SK-N-SH (cell line): Measurements from ENCODE around the gene MYH15. TPM values are rescaled to one million over a fixed set of nuclear protein-coding genes. Genes with fewer than 3 reads are reported as not detected.
A peak's percentile ranks its signal among the peaks of the same experiment; 100 is the strongest.

Experiments used
- CTCF ChIA-PET: fragments of 300-600, 350-600 bp; formaldehyde crosslinking; extraction: SDS; loops from one replicate; lab custom pipeline; 2021; lab: Yijun Ruan, JAX
- POLR2A ChIA-PET: fragments of 350-600 bp; sonication (Branson Sonifier 250); formaldehyde crosslinking; extraction: SDS; loops from one replicate; lab custom pipeline; 2020; ENCODE audit warnings: antibody characterized with exemption, inconsistent platforms; lab: Yijun Ruan, JAX
- DNase-seq: peaks from one replicate; pipeline ENCODE4 v3.0.0; 2012
- H2AFZ ChIP-seq: fragments of 200-600 bp; sonication (generic); 2 replicates; pipeline ENCODE4 v1.8.1; 2016; ENCODE audit warnings: antibody characterized with exemption, mild to moderate bottlenecking, low read depth
- H3F3A ChIP-seq: fragments of 200-600 bp; sonication (generic); replicated peaks from 2 replicates; pipeline ENCODE3; 2016; ENCODE audit warnings: antibody characterized with exemption, mild to moderate bottlenecking; ENCODE audit not compliant: insufficient read depth
- H3K27ac ChIP-seq, 2 experiments: fragments of 200-500 bp in 1 of 2; fragments of 200-600 bp in 1 of 2; sonication (Bioruptor generic) in 1 of 2; sonication (generic), shearing (Covaris generic) in 1 of 2; 2 replicates each; pipeline versions ENCODE4 v1.5.1 to v1.6.1; 2014 to 2016; ENCODE audit warnings: low read depth in 2 of 2, inconsistent platforms in 1 of 2, low read length in 1 of 2, mild to moderate bottlenecking in 1 of 2, mixed read lengths in 1 of 2
- H3K27me3 ChIP-seq: fragments of 200-600 bp; sonication (generic), shearing (Covaris generic); 2 replicates; pipeline ENCODE4 v1.6.1; 2016; ENCODE audit warnings: mixed run types; ENCODE audit not compliant: insufficient read depth
- H3K36me3 ChIP-seq, 2 experiments: fragments of 200-500 bp in 1 of 2; fragments of 200-600 bp in 1 of 2; sonication (Bioruptor generic) in 1 of 2; sonication (generic) in 1 of 2; replicated peaks in 1 of 2; 2 replicates each; pipeline versions ENCODE3 to v1.5.1; 2014 to 2016; ENCODE audit warnings: low read length in 1 of 2, mild to moderate bottlenecking in 1 of 2; ENCODE audit not compliant: insufficient read depth in 2 of 2, control insufficient read depth in 1 of 2
- H3K4me1 ChIP-seq, 2 experiments: fragments of 200-500 bp in 1 of 2; fragments of 200-600 bp in 1 of 2; sonication (Bioruptor generic) in 1 of 2; sonication (generic), shearing (Covaris generic) in 1 of 2; 2 replicates each; pipeline versions ENCODE4 v1.5.1 to v1.6.1; 2014 to 2016; ENCODE audit warnings: low read depth in 1 of 2, low read length in 1 of 2, mixed run types in 1 of 2; ENCODE audit not compliant: insufficient read depth in 2 of 2, control insufficient read depth in 1 of 2
- H3K4me2 ChIP-seq: fragments of 200-600 bp; sonication (generic), shearing (Covaris generic); 2 replicates; pipeline ENCODE4 v1.6.1; 2017; ENCODE audit warnings: mixed run types
- H3K4me3 ChIP-seq, 2 experiments: fragments of 200-500 bp in 1 of 2; fragments of 200-600 bp in 1 of 2; sonication (Bioruptor generic) in 1 of 2; sonication (generic), shearing (Covaris generic) in 1 of 2; 2 replicates each; pipeline versions ENCODE4 v1.5.1 to v1.8.1; 2014 to 2016; ENCODE audit warnings: low read depth in 2 of 2, inconsistent platforms in 1 of 2, low read length in 1 of 2, mild to moderate bottlenecking in 1 of 2, mixed read lengths in 1 of 2, moderate library complexity in 1 of 2
- H3K79me2 ChIP-seq: fragments of 200-600 bp; sonication (generic); 2 replicates; pipeline ENCODE4 v1.8.1; 2017; ENCODE audit warnings: mild to moderate bottlenecking; ENCODE audit not compliant: insufficient read depth
- H3K9ac ChIP-seq: fragments of 200-600 bp; sonication (generic); 2 replicates; pipeline ENCODE4 v1.6.1; 2017; ENCODE audit warnings: mixed run types
- H3K9me2 ChIP-seq: fragments of 200-600 bp; sonication (generic); 2 replicates; pipeline ENCODE4 v1.6.1; 2017; ENCODE audit warnings: mixed run types
- H3K9me3 ChIP-seq: fragments of 200-600 bp; sonication (generic); 2 replicates; pipeline ENCODE4 v1.6.1; 2017; ENCODE audit warnings: mixed run types, mild to moderate bottlenecking, moderate library complexity
- H4K20me1 ChIP-seq: fragments of 200-600 bp; sonication (generic); 2 replicates; pipeline ENCODE4 v1.6.1; 2017; ENCODE audit warnings: mild to moderate bottlenecking, mixed run types; ENCODE audit not compliant: insufficient read depth
- CHD2 ChIP-seq: fragments of 150-350 bp; IDR thresholded peaks from 2 replicates; pipeline ENCODE4 v1.6.1; 2018; ENCODE audit warnings: low read length; ENCODE audit not compliant: partially characterized antibody
- ELF1 ChIP-seq: IDR thresholded peaks from 2 replicates; pipeline ENCODE4 v1.4.0; 2012
- EP300 ChIP-seq, 2 experiments: IDR thresholded peaks; 2 replicates each; pipeline versions ENCODE4 v1.4.0 to v1.6.1; 2012; ENCODE audit warnings: borderline replicate concordance in 1 of 2, low read depth in 1 of 2, low read length in 1 of 2
- EZH2phosphoT487 ChIP-seq: fragments of 200-600 bp; sonication (generic); IDR thresholded peaks from 2 replicates; pipeline ENCODE4 v1.6.1; 2017; ENCODE audit warnings: low read depth, mixed run types, mild to moderate bottlenecking, antibody characterized with exemption, moderate library complexity, borderline replicate concordance
- FOSL2 ChIP-seq: IDR thresholded peaks from 2 replicates; pipeline ENCODE4 v1.4.0; 2012; ENCODE audit warnings: low read depth, mild to moderate bottlenecking, moderate library complexity, borderline replicate concordance
- FOXJ3 ChIP-seq: sonication (generic); formaldehyde crosslinking; IDR thresholded peaks from 2 replicates; pipeline ENCODE4 v1.5.1; 2020; ENCODE audit warnings: mild to moderate bottlenecking, missing genetic modification reagents
- GABPA ChIP-seq: IDR thresholded peaks from 2 replicates; pipeline ENCODE4 v1.4.0; 2012; ENCODE audit warnings: low read depth, mild to moderate bottlenecking
- GATA2 ChIP-seq: sonication (generic); formaldehyde crosslinking; IDR thresholded peaks from 2 replicates; pipeline ENCODE4 v1.5.0; 2020; ENCODE audit warnings: mild to moderate bottlenecking, missing genetic modification reagents
- JUND ChIP-seq: IDR thresholded peaks from 2 replicates; pipeline ENCODE4 v1.4.0; 2012
- MXI1 ChIP-seq: IDR thresholded peaks from 2 replicates; pipeline ENCODE4 v1.6.1; 2012; ENCODE audit warnings: mild to moderate bottlenecking, low read depth, low read length, improper control_type of control experiment
- NFIC ChIP-seq: IDR thresholded peaks from 2 replicates; pipeline ENCODE4 v1.4.0; 2012; ENCODE audit warnings: borderline replicate concordance
- NRF1 ChIP-seq: IDR thresholded peaks from 2 replicates; pipeline ENCODE4 v1.6.1; 2012; ENCODE audit warnings: low read depth, mild to moderate bottlenecking, low read length
- POLR2AphosphoS5 ChIP-seq: IDR thresholded peaks from 2 replicates; pipeline ENCODE4 v1.6.1; 2012; ENCODE audit warnings: low read depth, low read length
- RAD21 ChIP-seq: IDR thresholded peaks from 2 replicates; pipeline ENCODE4 v1.6.1; 2012; ENCODE audit warnings: mild to moderate bottlenecking, low read length
- RCOR1 ChIP-seq: fragments of 150-350 bp; IDR thresholded peaks from 2 replicates; pipeline ENCODE4 v1.6.1; 2017; ENCODE audit warnings: antibody characterized with exemption, low read length
- RFX5 ChIP-seq: IDR thresholded peaks from 2 replicates; pipeline ENCODE4 v1.6.1; 2012; ENCODE audit warnings: mild to moderate bottlenecking, improper control_type of control experiment, low read length
- SIN3A ChIP-seq: IDR thresholded peaks from 2 replicates; pipeline ENCODE4 v1.6.1; 2012; ENCODE audit warnings: low read depth, mild to moderate bottlenecking, low read length, moderate library complexity, borderline replicate concordance
- SMC3 ChIP-seq: IDR thresholded peaks from 2 replicates; pipeline ENCODE4 v1.6.1; 2012; ENCODE audit warnings: low read depth, low read length, improper control_type of control experiment
- TAF1 ChIP-seq: IDR thresholded peaks from 2 replicates; pipeline ENCODE4 v1.6.1; 2012; ENCODE audit warnings: low read depth, mild to moderate bottlenecking, low read length, moderate library complexity, borderline replicate concordance
- TCF12 ChIP-seq: IDR thresholded peaks from 2 replicates; pipeline ENCODE4 v1.4.0; 2012
- YY1 ChIP-seq: IDR thresholded peaks from 2 replicates; pipeline ENCODE4 v1.4.0; 2012; ENCODE audit warnings: low read depth, mild to moderate bottlenecking
- WGBS: methylation state at CpG from one replicate; pipeline ENCODE4 v1.1.6; 2017; ENCODE audit warnings: low lambda C conversion rate; 5-methylcytosine and 5-hydroxymethylcytosine counted together
- polyA plus RNA-seq, 3 experiments: library from polyadenylated mRNA; depleted of rRNA; stranded (reverse); fragments of >200 nt; gene quantifications; 2 replicates each; pipeline ENCODE4 v1.2.3, GENCODE V29; 2012
- TF ChIP-seq, protein P1 (sequence below): fragments of 200-600 bp; sonication (generic); IDR thresholded peaks from 2 replicates; pipeline ENCODE4 v1.6.1; 2017; ENCODE audit warnings: antibody characterized with exemption, mild to moderate bottlenecking, moderate library complexity
- TF ChIP-seq, protein P2 (sequence below): IDR thresholded peaks from 2 replicates; pipeline ENCODE4; 2012

The MYH15 gene
- polyA plus RNA-seq, 1 of the 3 experiments (the other 2 are of a cell fraction): 2.1 TPM

- no peak overlapping the region for H3K4me2 ChIP-seq
- peak; percentile 57 for DNase-seq
- WGBS: 42% methylated on average over 3 of the region's 3 CpGs
Observed at GRCh38 chr3:108381529-108382140, 128.8 kb downstream of the MYH15 start.

DNA sequence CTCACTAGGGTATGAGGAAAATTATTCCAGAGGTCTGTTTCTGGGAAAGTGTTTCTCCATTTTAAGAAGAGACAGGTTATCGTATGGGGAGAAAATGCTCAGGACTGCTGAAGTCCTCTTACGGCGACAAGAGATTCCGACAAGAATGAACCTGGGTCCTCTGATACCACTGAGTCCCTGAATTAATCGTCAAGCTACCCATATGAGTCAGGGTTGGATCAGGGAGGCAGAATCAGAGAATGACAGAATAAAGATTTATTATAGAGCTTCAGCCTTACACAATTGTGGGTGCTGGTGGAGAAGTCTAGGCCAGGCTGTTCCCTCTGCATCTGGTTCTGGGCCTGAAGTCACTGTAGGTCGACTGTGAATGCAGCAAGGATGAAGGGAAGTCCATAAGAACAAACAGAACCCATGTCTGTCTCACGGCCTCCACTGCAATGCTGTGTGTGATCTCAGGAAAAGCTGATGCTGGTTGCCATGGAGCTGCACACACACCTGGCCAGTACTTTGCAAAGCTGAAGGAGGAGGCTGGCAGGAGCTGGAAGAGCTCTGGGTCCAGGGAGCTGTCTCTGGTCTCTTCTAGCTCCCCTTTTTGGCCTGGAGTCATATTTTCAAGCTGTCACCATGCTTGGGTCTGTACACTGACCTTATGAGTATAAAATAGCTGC is 130.1 kb downstream of the MYH15 start:
- 96% methylated on average over 7 of the region's 7 CpGs for WGBS
- no peak for DNase-seq
- Histone ChIP-seq H3K4me1 (peaks cover 0 to 15% of the 10 kb centered on the region in 2 experiments; a peak in 2 of 4 replicates), H3K9me3 (no peaks in the 10 kb centered on the region), H3F3A (no peaks in the 10 kb centered on the region), H3K9me2 (no peaks in the 10 kb centered on the region), H3K36me3 (no peaks in the 10 kb centered on the region), H2AFZ (no peak overlapping the region), H4K20me1 (no peaks in the 10 kb centered on the region), H3K27me3 (no peaks in the 10 kb centered on the region), H3K4me3 (no peak overlapping the region), H3K4me2 (no peak overlapping the region), H3K9ac (no peak overlapping the region), H3K27ac (no peak overlapping the region), H3K79me2 (no peaks in the 10 kb centered on the region)
- no peak for TF ChIP-seq NFIC
- TF ChIP-seq, protein P1, sequence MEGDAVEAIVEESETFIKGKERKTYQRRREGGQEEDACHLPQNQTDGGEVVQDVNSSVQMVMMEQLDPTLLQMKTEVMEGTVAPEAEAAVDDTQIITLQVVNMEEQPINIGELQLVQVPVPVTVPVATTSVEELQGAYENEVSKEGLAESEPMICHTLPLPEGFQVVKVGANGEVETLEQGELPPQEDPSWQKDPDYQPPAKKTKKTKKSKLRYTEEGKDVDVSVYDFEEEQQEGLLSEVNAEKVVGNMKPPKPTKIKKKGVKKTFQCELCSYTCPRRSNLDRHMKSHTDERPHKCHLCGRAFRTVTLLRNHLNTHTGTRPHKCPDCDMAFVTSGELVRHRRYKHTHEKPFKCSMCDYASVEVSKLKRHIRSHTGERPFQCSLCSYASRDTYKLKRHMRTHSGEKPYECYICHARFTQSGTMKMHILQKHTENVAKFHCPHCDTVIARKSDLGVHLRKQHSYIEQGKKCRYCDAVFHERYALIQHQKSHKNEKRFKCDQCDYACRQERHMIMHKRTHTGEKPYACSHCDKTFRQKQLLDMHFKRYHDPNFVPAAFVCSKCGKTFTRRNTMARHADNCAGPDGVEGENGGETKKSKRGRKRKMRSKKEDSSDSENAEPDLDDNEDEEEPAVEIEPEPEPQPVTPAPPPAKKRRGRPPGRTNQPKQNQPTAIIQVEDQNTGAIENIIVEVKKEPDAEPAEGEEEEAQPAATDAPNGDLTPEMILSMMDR: no peak
- no peak for TF ChIP-seq GATA2 (CRISPR knock-in tag)
- no peak for TF ChIP-seq NRF1
- TF ChIP-seq ELF1: no peak
- TF ChIP-seq YY1: no peak
- no peak for TF ChIP-seq RAD21
- no peak for TF ChIP-seq TAF1
- TF ChIP-seq EP300 (IDR thresholded peaks at IDR 0.05; ENCODE audit: borderline replicate concordance in 1 of 2, low read depth in 1 of 2, low read length in 1 of 2): no peak
- no peak for TF ChIP-seq GABPA
- TF ChIP-seq RCOR1: no peak
- no peak for TF ChIP-seq MXI1
- no peak for TF ChIP-seq TCF12
- TF ChIP-seq, protein P2, sequence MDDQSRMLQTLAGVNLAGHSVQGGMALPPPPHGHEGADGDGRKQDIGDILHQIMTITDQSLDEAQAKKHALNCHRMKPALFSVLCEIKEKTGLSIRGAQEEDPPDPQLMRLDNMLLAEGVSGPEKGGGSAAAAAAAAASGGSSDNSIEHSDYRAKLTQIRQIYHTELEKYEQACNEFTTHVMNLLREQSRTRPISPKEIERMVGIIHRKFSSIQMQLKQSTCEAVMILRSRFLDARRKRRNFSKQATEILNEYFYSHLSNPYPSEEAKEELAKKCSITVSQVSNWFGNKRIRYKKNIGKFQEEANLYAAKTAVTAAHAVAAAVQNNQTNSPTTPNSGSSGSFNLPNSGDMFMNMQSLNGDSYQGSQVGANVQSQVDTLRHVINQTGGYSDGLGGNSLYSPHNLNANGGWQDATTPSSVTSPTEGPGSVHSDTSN: no peak
- no peak for TF ChIP-seq SIN3A
- no peak for TF ChIP-seq JUND
- TF ChIP-seq RFX5: no peak
- no peak for TF ChIP-seq FOSL2
- no peak for TF ChIP-seq EZH2phosphoT487
- TF ChIP-seq POLR2AphosphoS5: no peak
- POLR2A ChIA-PET: no interaction called here
- CTCF ChIA-PET: interaction anchor here (0.9 to 1.8 kb wide), 3 partner anchors 37 to 443 kb away, joined by 3 to 9 read pairs (median 3); no protein-coding TSS in a partner anchor

More at GRCh38 chr3:108381529-108382140, 128.8 kb downstream of the MYH15 start:
- H3K79me2 ChIP-seq: no peaks in the 10 kb centered on the region
- TF ChIP-seq EP300 (IDR thresholded peaks at IDR 0.05; ENCODE audit: borderline replicate concordance in 1 of 2, low read depth in 1 of 2, low read length in 1 of 2) (peak in 1 of 2 experiments; percentile 86; a peak in 2 of 4 replicates), CHD2 (peak; percentile 47), MXI1 (0 out of 2 replicates have a peak, but pooled peaks have one; percentile 74), GATA2 (CRISPR knock-in tag) (peak; percentile 52; the same call in 1 of the 2 replicates), FOSL2 (no peak), SMC3 (no peak; the same call in 1 of the 2 replicates), FOXJ3 (CRISPR knock-in tag) (peak; percentile 77; the same call in 1 of the 2 replicates), RCOR1 (peak; percentile 76), RAD21 (peak; percentile 63)
- TF ChIP-seq, all 33 proteins: peak for 7
- peaks cover 0 to 15% of the 10 kb centered on the region in 2 experiments; a peak in 2 of 4 replicates for H3K4me1 ChIP-seq
- H4K20me1 ChIP-seq: no peaks in the 10 kb centered on the region
- H3K27me3 ChIP-seq: no peaks in the 10 kb centered on the region
- no peaks in the 10 kb centered on the region for H3K36me3 ChIP-seq
- H3K9me3 ChIP-seq: no peaks in the 10 kb centered on the region
- no peak overlapping the region for H2AFZ ChIP-seq
- no peaks in the 10 kb centered on the region for H3F3A ChIP-seq
- no peak overlapping the region for H3K9ac ChIP-seq
- no peaks in the 10 kb centered on the region for H3K9me2 ChIP-seq
- no peak overlapping the region for H3K4me3 ChIP-seq
- POLR2A ChIA-PET: no interaction called here
- CTCF ChIA-PET: interaction anchor here (1.0 to 1.8 kb wide), 6 partner anchors 22 to 485 kb away, joined by 3 to 9 read pairs (median 3); no protein-coding TSS in a partner anchor
- H3K27ac ChIP-seq: peak overlapping the region in 1 of 2 experiments; percentile 79; a peak in 2 of 4 replicates
